Neuronal stem cell (in vitro differentiated cells): ENCODE results near the gene PTAR1.

ENCODE experiments used
- DNase-seq: peaks from one replicate; pipeline ENCODE4 v3.0.0-alpha.2; 2013; ENCODE audit warnings: low spot score
- H2AFZ ChIP-seq: one replicate; pipeline ENCODE4 v1.6.1; 2013; ENCODE audit warnings: mild to moderate bottlenecking, low read length, inconsistent platforms
- H2AK5ac ChIP-seq: 2 replicates; pipeline ENCODE4 v1.6.1; 2013; ENCODE audit warnings: low read depth, mild to moderate bottlenecking, inconsistent platforms, low read length, moderate library complexity, mixed read lengths
- H2BK120ac ChIP-seq: 2 replicates; pipeline ENCODE4 v1.6.1; 2013; ENCODE audit warnings: low read depth, mild to moderate bottlenecking, inconsistent platforms, low read length, moderate library complexity, mixed read lengths
- H2BK12ac ChIP-seq: one replicate; pipeline ENCODE4 v1.6.1; 2013; ENCODE audit warnings: low read length, inconsistent platforms
- H2BK15ac ChIP-seq: 2 replicates; pipeline ENCODE4 v1.6.1; 2013; ENCODE audit warnings: mild to moderate bottlenecking, low read length, inconsistent platforms, mixed read lengths
- H2BK5ac ChIP-seq: one replicate; pipeline ENCODE4 v1.6.1; 2013; ENCODE audit warnings: inconsistent platforms, mild to moderate bottlenecking, low read length, moderate library complexity
- H3K14ac ChIP-seq: one replicate; pipeline ENCODE4 v1.6.1; 2013; ENCODE audit warnings: low read length, inconsistent platforms
- H3K18ac ChIP-seq: 2 replicates; pipeline ENCODE4 v1.6.1; 2013; ENCODE audit warnings: low read length, inconsistent platforms
- H3K23ac ChIP-seq: 2 replicates; pipeline ENCODE4 v1.6.1; 2013; ENCODE audit warnings: low read depth, mild to moderate bottlenecking, mixed read lengths, low read length, inconsistent platforms; ENCODE audit not compliant: poor library complexity
- H3K27ac ChIP-seq: replicated peaks from 3 replicates; pipeline ENCODE4 v1.5.1; 2013; ENCODE audit warnings: low read length, inconsistent platforms
- H3K27me3 ChIP-seq, 3 experiments: 2 replicates each; pipeline ENCODE4 v1.6.1; 2013; ENCODE audit warnings: low read length in 3 of 3, mild to moderate bottlenecking in 2 of 3, inconsistent platforms in 1 of 3, low read depth in 1 of 3, mixed read lengths in 1 of 3, moderate library complexity in 1 of 3; ENCODE audit not compliant: control insufficient read depth in 3 of 3, insufficient read depth in 3 of 3
- H3K36me3 ChIP-seq, 2 donors: replicated peaks in 1 of 2; 2 replicates each; pipeline ENCODE4 v1.6.1; 2013; ENCODE audit warnings: low read length in 2 of 2; ENCODE audit not compliant: control insufficient read depth in 2 of 2, insufficient read depth in 2 of 2
- H3K4ac ChIP-seq: 2 replicates; pipeline ENCODE4 v1.6.1; 2013; ENCODE audit warnings: inconsistent platforms, mild to moderate bottlenecking, low read length, moderate library complexity
- H3K4me1 ChIP-seq, 2 donors: 1 replicate in 1 of 2; 2 replicates in 1 of 2; pipeline ENCODE4 v1.6.1; 2013; ENCODE audit warnings: low read length in 2 of 2, low read depth in 1 of 2; ENCODE audit not compliant: control insufficient read depth in 2 of 2, insufficient read depth in 1 of 2
- H3K4me2 ChIP-seq: one replicate; pipeline ENCODE4 v1.6.1; 2013; ENCODE audit warnings: mild to moderate bottlenecking, low read length, inconsistent platforms; ENCODE audit not compliant: insufficient read depth, poor library complexity, severe bottlenecking
- H3K4me3 ChIP-seq, 2 donors: 2 replicates each; pipeline ENCODE4 v1.5.1; 2013; ENCODE audit warnings: low read length in 2 of 2, mild to moderate bottlenecking in 2 of 2, inconsistent platforms in 1 of 2, moderate library complexity in 1 of 2
- H3K79me1 ChIP-seq: one replicate; pipeline ENCODE4 v1.6.1; 2013; ENCODE audit warnings: low read depth, mild to moderate bottlenecking, inconsistent platforms, low read length, moderate library complexity
- H3K9ac ChIP-seq: one replicate; pipeline ENCODE4 v1.6.1; 2013; ENCODE audit warnings: mild to moderate bottlenecking, low read depth, low read length, inconsistent platforms; ENCODE audit not compliant: poor library complexity
- H3K9me3 ChIP-seq, 2 donors: replicated peaks in 1 of 2; 2 replicates each; pipeline versions ENCODE3 to v1.6.1; 2013; ENCODE audit warnings: low read length in 2 of 2, mild to moderate bottlenecking in 2 of 2, inconsistent platforms in 1 of 2, low read depth in 1 of 2, mixed read lengths in 1 of 2, moderate library complexity in 1 of 2; ENCODE audit not compliant: control insufficient read depth in 2 of 2, insufficient read depth in 1 of 2
- H4K8ac ChIP-seq: one replicate; pipeline ENCODE4 v1.6.1; 2013; ENCODE audit warnings: low read depth, mild to moderate bottlenecking, inconsistent platforms, low read length, moderate library complexity
- H4K91ac ChIP-seq: one replicate; pipeline ENCODE4 v1.6.1; 2013; ENCODE audit warnings: low read length, low read depth, mild to moderate bottlenecking, inconsistent platforms; ENCODE audit not compliant: poor library complexity
- WGBS, 2 donors: extraction: QIAGEN DNeasy Blood & Tissue Kit; methylation state at CpG; one replicate each; pipeline ENCODE4 v1.1.7; 2013; ENCODE audit warnings: missing lambda C conversion rate in 2 of 2, mixed read lengths in 1 of 2; ENCODE audit not compliant: insufficient read length in 2 of 2, insufficient replicate concordance in 1 of 2; ENCODE audit errors: extremely low coverage in 2 of 2; 5-methylcytosine and 5-hydroxymethylcytosine counted together

PTAR1 gene

DNA sequence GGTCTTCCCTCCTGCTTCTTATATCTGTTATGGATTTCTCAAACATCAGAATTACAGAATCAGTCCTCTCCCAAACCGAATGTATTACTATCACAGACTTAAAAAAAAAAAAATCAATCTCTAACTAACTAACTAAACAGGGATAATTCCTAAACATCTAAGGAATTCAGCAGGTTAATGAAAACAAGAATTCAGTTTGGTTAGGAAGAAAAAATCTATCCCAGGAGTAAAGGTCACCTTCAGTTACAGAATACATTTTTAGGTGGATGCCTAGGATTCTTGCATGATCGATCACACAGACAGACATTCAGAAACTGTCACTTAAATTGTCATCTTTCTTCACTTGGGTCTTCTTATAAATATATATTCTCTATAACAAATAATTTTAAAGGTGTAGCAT lies 11.5 kb downstream of the PTAR1 start:
- Histone ChIP-seq H2AFZ (no peak overlapping the region), H3K9ac (no peak overlapping the region), H3K4me2 (no peak overlapping the region), H2BK5ac (no peak overlapping the region), H3K14ac (no peak overlapping the region), H2BK120ac (no peak overlapping the region), H3K4ac (no peak overlapping the region), H4K91ac (no peak overlapping the region), H3K9me3 (no peaks in the 10 kb centered on the region), H3K36me3 (peaks cover 3 to 74% of the 10 kb centered on the region in 2 donors), H3K18ac (no peak overlapping the region), H2BK12ac (no peak overlapping the region), H2BK15ac (no peak overlapping the region), H4K8ac (no peak overlapping the region), H2AK5ac (no peak overlapping the region), H3K27ac (no peak overlapping the region), H3K4me1 (peaks cover 0 to 1% of the 10 kb centered on the region in 2 donors), H3K79me1 (no peaks in the 10 kb centered on the region), H3K23ac (no peak overlapping the region), H3K27me3 (no peaks in the 10 kb centered on the region), H3K4me3 (no peak overlapping the region)
- DNase-seq, result no peak
- no CpG with 5 or more reads among the region's 2 CpGs for WGBS, 2 donors

DNA sequence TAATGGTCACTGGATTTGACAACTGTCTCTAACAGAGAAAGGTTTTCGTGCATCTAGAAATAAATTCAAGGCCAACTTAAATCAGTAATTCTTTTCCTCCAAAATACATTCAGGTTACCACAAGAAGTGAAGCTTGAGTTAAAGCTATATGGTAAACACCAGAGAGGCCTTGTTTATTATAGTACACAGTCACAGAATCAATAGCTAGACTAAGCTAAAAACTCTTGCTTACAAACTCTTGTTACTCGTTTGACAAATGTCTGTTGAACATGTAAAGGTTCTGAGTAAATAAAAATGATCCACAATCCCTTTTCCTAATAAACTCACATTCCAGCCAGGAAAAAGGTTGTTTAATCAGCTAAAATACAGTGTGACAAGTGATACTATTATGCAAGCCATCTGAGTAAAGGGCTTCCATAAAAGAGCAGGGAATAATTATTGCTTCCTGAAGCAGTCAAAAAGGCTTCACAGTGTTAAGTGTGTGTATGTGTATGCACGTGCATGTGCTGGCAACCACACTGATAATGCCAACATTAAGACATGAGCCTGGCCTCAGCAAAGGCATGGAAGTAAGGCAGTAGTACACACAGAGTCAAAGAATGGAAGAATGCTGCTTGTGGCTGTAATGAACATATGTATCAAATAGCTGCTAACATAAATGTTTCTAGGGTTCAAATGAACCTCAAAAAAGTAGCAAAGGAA lies 12.8 kb downstream of the PTAR1 start:
- no peak overlapping the region for H2BK12ac ChIP-seq
- H2BK120ac ChIP-seq, result no peak overlapping the region
- no CpG with 5 or more reads among the region's 3 CpGs for WGBS, 2 donors
- no peak overlapping the region for H2AK5ac ChIP-seq
- no peak overlapping the region for H3K18ac ChIP-seq
- peaks cover 3 to 78% of the 10 kb centered on the region in 2 donors for H3K36me3 ChIP-seq
- no peak overlapping the region for H3K4me2 ChIP-seq
- H2BK15ac ChIP-seq, result no peak overlapping the region
- no peaks in the 10 kb centered on the region for H3K27me3 ChIP-seq
- H2BK5ac ChIP-seq, result no peak overlapping the region
- no peak overlapping the region for H3K14ac ChIP-seq
- H3K4ac ChIP-seq, result no peak overlapping the region
- H3K4me3 ChIP-seq, result no peak overlapping the region
- no peaks in the 10 kb centered on the region for H3K79me1 ChIP-seq
- no peak overlapping the region for H3K27ac ChIP-seq
- H3K4me1 ChIP-seq, result peaks cover 0 to 1% of the 10 kb centered on the region in 2 donors
- no peak overlapping the region for H2AFZ ChIP-seq
- no peak overlapping the region for H4K8ac ChIP-seq
- no peak for DNase-seq
- H3K9ac ChIP-seq, result no peak overlapping the region
- no peak overlapping the region for H4K91ac ChIP-seq
- H3K23ac ChIP-seq, result no peak overlapping the region
- no peaks in the 10 kb centered on the region for H3K9me3 ChIP-seq

DNA sequence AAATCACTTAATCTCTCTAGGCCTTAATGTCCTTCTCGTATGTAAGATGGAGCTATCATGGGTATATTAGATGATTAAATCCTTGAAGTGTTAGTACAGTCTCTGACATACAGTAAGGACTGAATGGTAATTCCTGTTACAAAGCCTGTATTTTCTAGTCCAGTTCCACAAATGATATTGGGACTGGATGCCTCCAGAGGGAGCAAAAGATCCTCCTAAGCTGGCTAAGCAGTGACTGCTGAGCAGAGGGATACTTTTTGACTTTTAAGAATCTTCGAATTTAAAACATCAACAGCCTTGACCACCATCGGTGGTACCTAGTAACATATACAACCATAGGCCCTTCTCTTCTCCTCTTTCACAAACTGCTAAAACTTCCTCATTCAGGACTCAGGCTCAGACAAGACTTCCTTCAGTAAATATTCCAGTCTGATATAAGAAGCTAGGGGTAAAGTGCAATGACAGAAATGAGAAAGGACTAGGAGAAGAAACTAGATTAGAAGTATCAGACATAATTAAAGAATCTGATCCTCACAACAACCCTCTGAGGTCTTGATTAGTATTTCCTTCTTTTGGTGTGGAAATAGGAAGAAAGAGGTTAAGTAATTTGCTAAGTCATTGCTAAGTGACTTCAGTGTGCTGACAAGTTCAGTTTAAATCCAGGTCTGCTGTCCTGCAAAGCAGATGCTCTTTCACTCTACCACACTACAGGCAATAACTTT lies 13.9 kb downstream of the PTAR1 start:
- Histone ChIP-seq H4K91ac (no peak overlapping the region), H3K14ac (no peak overlapping the region), H3K4ac (no peak overlapping the region), H3K9me3 (no peaks in the 10 kb centered on the region), H3K4me2 (no peak overlapping the region), H3K23ac (no peak overlapping the region), H2BK12ac (no peak overlapping the region), H3K27me3 (no peaks in the 10 kb centered on the region), H4K8ac (no peak overlapping the region), H3K4me3 (no peak overlapping the region), H3K9ac (no peak overlapping the region), H3K27ac (no peak overlapping the region), H3K4me1 (peaks cover 0 to 1% of the 10 kb centered on the region in 2 donors), H2BK120ac (no peak overlapping the region), H2AK5ac (no peak overlapping the region), H3K79me1 (no peaks in the 10 kb centered on the region), H3K36me3 (peaks cover 3 to 88% of the 10 kb centered on the region in 2 donors), H3K18ac (no peak overlapping the region), H2BK15ac (no peak overlapping the region), H2AFZ (no peak overlapping the region), H2BK5ac (no peak overlapping the region)
- DNase-seq, result no peak
- WGBS, 2 donors, result no CpG with 5 or more reads among the region's 3 CpGs

DNA sequence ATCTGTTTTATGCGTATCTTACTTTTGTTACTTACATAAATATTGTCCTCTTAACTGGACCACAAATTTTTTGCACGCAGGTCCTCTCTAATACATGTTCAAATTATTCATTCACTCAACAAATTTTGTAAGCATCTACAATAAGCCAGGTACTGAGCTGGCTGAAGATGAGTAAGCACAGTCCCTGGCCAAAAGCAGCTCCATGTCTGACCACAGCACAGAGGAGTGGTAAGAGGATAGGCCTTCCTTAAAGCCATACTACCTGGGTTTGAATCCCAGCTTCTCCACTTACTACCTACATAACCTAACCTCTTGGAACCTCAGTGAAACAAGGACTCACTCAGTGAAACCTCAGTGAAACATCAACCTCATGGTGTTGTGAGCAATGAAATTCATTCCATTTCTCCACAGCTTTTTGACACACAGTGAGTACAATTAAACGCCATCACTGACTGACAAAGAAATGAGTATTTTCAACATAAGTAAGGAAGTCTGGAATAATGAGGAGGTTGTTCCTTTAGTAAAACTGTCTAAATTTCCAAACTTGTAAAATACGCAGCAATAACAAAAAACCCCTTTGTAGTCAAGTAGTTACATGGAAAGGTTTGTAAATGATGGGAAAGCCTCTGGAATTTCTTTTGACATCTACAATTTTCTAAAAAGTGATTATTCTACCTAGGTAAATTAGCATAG lies 15.0 kb downstream of the PTAR1 start:
- no peak overlapping the region for H3K9ac ChIP-seq
- no peak overlapping the region for H3K18ac ChIP-seq
- H3K14ac ChIP-seq, result no peak overlapping the region
- H3K79me1 ChIP-seq, result no peaks in the 10 kb centered on the region
- no peaks in the 10 kb centered on the region for H3K27me3 ChIP-seq
- H3K4ac ChIP-seq, result no peak overlapping the region
- no peak overlapping the region for H3K27ac ChIP-seq
- peaks cover 3 to 88% of the 10 kb centered on the region in 2 donors for H3K36me3 ChIP-seq
- WGBS, 2 donors, result no CpG with 5 or more reads among the region's 4 CpGs
- no peak overlapping the region for H3K4me3 ChIP-seq
- no peak overlapping the region for H4K91ac ChIP-seq
- no peak overlapping the region for H2AK5ac ChIP-seq
- no peak for DNase-seq
- no peak overlapping the region for H2BK120ac ChIP-seq
- H3K4me1 ChIP-seq, result peaks cover 0 to 1% of the 10 kb centered on the region in 2 donors
- H2BK12ac ChIP-seq, result no peak overlapping the region
- no peak overlapping the region for H2BK15ac ChIP-seq
- H2AFZ ChIP-seq, result no peak overlapping the region
- H2BK5ac ChIP-seq, result no peak overlapping the region
- no peak overlapping the region for H3K23ac ChIP-seq
- H3K4me2 ChIP-seq, result no peak overlapping the region
- no peak overlapping the region for H4K8ac ChIP-seq
- no peaks in the 10 kb centered on the region for H3K9me3 ChIP-seq
